ENCODE measurements around the gene SLC6A7.

Gene SLC6A7

DNA sequence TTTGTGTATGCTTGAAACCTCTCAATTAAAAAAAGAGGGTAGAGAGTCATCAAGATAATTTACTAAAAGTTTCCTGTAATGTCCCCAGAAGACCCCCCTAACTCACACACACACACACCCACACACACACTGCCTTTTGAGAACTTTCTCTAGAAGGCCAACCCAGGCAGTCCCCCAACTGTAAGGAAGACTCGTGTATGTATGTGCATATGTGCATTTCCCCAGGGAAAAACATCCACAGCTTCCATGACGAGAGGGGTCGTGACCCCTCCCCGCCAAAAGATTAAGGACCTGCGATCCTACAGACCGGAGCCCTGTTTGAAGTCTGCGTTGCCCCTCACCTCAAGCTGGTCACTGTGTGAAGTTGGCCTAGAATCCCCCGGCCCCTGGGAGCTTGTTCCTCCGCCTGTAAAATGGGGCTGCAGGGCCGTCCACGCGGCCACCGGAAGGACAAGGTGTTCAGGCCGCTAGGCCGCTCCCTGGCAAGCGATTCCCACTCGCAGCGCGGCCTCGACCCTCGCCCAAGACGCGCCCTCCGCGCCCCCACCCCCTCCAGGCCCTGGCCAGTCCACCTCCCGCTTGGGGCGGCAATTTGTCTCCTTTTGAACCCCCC lies 23.7 kb upstream of the SLC6A7 start:
- Histone ChIP-seq H3K27me3 (ENCODE audit: insufficient read depth, low read depth, severe bottlenecking) (no peaks in the 10 kb centered on the region), H3K4me3 (ENCODE audit: low read depth, low read length) (no peak overlapping the region), H3K9me3 (ENCODE audit: severe bottlenecking) (no peaks in the 10 kb centered on the region), H3K27ac (no peak overlapping the region), H3K36me3 (no peaks in the 10 kb centered on the region)
- no peak for TF ChIP-seq CTCF (IDR thresholded peaks at IDR 0.05; ENCODE audit: low read depth, low read length)
- no peak for DNase-seq

DNA sequence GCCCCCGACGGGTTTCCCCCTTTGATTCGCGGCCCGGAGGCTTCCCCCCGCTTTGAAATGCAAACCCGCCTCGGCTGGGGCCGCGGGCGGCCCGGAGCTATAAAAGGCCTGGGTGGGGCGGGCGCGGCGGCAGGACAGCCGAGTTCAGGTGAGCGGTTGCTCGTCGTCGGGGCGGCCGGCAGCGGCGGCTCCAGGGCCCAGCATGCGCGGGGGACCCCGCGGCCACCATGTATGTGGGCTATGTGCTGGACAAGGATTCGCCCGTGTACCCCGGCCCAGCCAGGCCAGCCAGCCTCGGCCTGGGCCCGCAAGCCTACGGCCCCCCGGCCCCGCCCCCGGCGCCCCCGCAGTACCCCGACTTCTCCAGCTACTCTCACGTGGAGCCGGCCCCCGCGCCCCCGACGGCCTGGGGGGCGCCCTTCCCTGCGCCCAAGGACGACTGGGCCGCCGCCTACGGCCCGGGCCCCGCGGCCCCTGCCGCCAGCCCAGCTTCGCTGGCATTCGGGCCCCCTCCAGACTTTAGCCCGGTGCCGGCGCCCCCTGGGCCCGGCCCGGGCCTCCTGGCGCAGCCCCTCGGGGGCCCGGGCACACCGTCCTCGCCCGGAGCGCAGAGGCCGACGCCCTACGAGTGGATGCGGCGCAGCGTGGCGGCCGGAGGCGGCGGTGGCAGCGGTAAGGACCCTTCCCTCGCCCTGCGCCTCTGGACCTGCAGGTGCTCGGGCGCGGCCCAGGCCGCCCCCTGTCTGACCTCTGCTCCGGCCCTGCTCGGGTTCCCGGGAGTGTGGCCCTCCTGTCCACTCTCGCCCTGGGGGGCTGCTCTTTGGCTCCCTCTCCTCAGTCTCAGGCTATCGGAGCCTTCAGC lies 23.0 kb upstream of the SLC6A7 start, which contains the start of gene CDX1:
Gene CDX1 (plus strand): TSS at position 129 of the 862 bp plus-strand sequence. CDS start 99 bp downstream, at position 228.
- no peak for DNase-seq
- Histone ChIP-seq H3K27me3 (ENCODE audit: insufficient read depth, low read depth, severe bottlenecking) (no peaks in the 10 kb centered on the region), H3K9me3 (ENCODE audit: severe bottlenecking) (no peaks in the 10 kb centered on the region), H3K4me3 (ENCODE audit: low read depth, low read length) (no peak within 1 kb of the TSS), H3K27ac (no peak within 1 kb of the TSS), H3K36me3 (no peaks in the 10 kb centered on the region)
- TF ChIP-seq CTCF (IDR thresholded peaks at IDR 0.05; ENCODE audit: low read depth, low read length), result no peak

DNA sequence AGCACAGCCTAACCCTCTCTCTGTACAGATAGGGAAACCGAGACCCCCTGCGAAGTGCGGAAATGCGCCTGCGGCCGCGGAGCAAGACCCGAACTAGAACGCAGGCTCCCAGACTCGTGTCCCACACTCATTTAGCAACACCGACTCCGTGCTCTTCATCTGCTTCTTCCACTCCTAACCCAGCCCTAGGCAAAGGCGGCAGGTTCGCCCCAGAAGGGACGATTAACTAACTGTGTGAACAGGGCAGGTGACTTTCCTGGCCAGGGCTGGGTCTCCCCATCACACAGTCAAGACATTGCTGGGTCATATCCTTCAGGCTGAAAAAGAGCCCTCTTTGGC lies 22.4 kb upstream of the SLC6A7 start:
- DNase-seq, result no peak
- Histone ChIP-seq H3K27me3 (ENCODE audit: insufficient read depth, low read depth, severe bottlenecking) (no peaks in the 10 kb centered on the region), H3K36me3 (no peaks in the 10 kb centered on the region), H3K9me3 (ENCODE audit: severe bottlenecking) (no peaks in the 10 kb centered on the region), H3K4me3 (ENCODE audit: low read depth, low read length) (no peak overlapping the region), H3K27ac (no peak overlapping the region)
- no peak for TF ChIP-seq CTCF (IDR thresholded peaks at IDR 0.05; ENCODE audit: low read depth, low read length)

DNA sequence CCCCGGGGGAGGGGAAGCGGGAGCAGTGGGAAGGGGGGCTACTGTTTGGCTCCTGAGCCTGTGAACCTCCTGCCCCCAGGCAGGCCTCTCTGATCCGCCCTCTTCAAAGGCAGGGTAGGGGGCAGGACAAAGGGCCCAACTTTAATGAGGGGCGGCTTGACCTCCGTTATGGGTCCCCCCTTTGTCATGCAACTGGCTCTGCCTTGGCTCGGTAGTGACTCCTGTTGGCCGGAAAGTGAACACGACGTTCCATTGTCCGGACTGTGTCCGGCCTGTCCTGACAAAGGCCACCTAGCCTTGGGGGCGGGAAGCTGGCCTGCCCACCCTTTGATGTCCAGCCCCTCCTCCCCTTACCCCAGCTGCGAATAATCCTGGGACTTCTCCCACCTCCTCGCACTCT lies 22.0 kb upstream of the SLC6A7 start:
- Histone ChIP-seq H3K27me3 (ENCODE audit: insufficient read depth, low read depth, severe bottlenecking) (no peaks in the 10 kb centered on the region), H3K4me3 (ENCODE audit: low read depth, low read length) (no peak overlapping the region), H3K27ac (no peak overlapping the region), H3K36me3 (no peaks in the 10 kb centered on the region), H3K9me3 (ENCODE audit: severe bottlenecking) (no peaks in the 10 kb centered on the region)
- DNase-seq, result no peak
- peak; percentile 38; the same call in 1 of the 2 replicates for TF ChIP-seq CTCF (IDR thresholded peaks at IDR 0.05; ENCODE audit: low read depth, low read length)

DNA sequence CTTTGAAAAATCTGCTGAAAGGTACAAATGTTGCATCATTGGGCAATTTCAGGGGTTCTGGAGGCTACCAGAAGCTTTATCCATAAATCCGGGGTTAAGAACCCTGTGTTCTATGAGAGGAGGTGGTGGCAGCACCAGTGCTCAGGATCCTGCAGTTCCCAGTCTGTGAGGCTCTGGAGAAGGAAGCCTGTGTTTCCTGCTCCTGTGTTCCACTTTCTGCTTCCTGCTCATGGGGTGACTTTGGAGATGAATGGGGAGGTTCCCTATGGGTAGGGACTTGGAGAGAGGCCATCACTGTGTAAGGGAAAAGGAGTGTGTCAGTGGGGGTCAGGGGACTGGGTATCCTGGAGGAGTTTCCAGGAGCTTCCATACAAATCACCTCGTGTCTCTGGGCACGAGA lies 21.0 kb upstream of the SLC6A7 start:
- Histone ChIP-seq H3K9me3 (ENCODE audit: severe bottlenecking) (no peaks in the 10 kb centered on the region), H3K4me3 (ENCODE audit: low read depth, low read length) (no peak overlapping the region), H3K27ac (no peak overlapping the region), H3K27me3 (ENCODE audit: insufficient read depth, low read depth, severe bottlenecking) (no peaks in the 10 kb centered on the region), H3K36me3 (no peaks in the 10 kb centered on the region)
- no peak for DNase-seq
- TF ChIP-seq CTCF (IDR thresholded peaks at IDR 0.05; ENCODE audit: low read depth, low read length), result no peak

Measured in WERI-Rb-1 (cell line).